GM12874 (cell line): Measurements from ENCODE around the gene TMEM235.

Experiments used
- CTCF ChIP-seq: IDR thresholded peaks from 2 replicates; pipeline ENCODE4 v1.5.1; 2011; ENCODE audit warnings: low read depth, mild to moderate bottlenecking, control low read depth, low read length, moderate library complexity; ENCODE audit not compliant: insufficient read depth

TMEM235 gene

GRCh38 chr17:78267253-78268073 is 36.0 kb downstream of the TMEM235 start:
- TF ChIP-seq CTCF = no peak

- no peak for TF ChIP-seq CTCF
These were observed 36.9 kb downstream of the TMEM235 start for GRCh38 chr17:78268191-78268874.

- TF ChIP-seq CTCF = no peak
These were observed 37.8 kb downstream of the TMEM235 start for GRCh38 chr17:78268951-78269905.

GRCh38 chr17:78269955-78270381 is 38.5 kb downstream of the TMEM235 start:
- TF ChIP-seq CTCF = no peak

GRCh38 chr17:78271419-78272170 is 40.2 kb downstream of the TMEM235 start:
- TF ChIP-seq CTCF = no peak

- no peak for TF ChIP-seq CTCF
These were observed 40.9 kb downstream of the TMEM235 start for GRCh38 chr17:78272181-78272913.
